ENCODE results near the gene ZNF346.

The ZNF346 gene

GRCh38 chr5:177079606-177080005 is 57.1 kb downstream of the ZNF346 start (continued):
- no peak for TF ChIP-seq BCL6B (tag by site-specific recombination; IDR thresholded peaks at IDR 0.05)
- TF ChIP-seq ZNF548 (tag by site-specific recombination; IDR thresholded peaks at IDR 0.05), result no peak

- no peaks in the 10 kb centered on the region for H3K9me3 ChIP-seq (ENCODE audit: control insufficient read depth, insufficient read depth, low read depth, low read length)
- ChIA-PET POLR2A (interaction anchor here (0.6 kb wide), 1 partner anchor 78 kb away, joined by 3 read pairs; no protein-coding TSS in a partner anchor), CTCF (interaction anchor here (0.6 to 3.2 kb wide), 5 partner anchors 8 to 785 kb away, joined by 3 to 16 read pairs (median 4); no protein-coding TSS in a partner anchor)
- TF ChIP-seq TCF7L2 (IDR thresholded peaks at IDR 0.05; ENCODE audit: borderline replicate concordance, low read depth, low read length) (no peak), ZNF138 (tag by site-specific recombination; IDR thresholded peaks at IDR 0.05; ENCODE audit: borderline replicate concordance) (no peak), SCRT1 (tag by site-specific recombination; IDR thresholded peaks at IDR 0.05; ENCODE audit: borderline replicate concordance) (no peak), FEZF1 (tag by site-specific recombination; IDR thresholded peaks at IDR 0.05) (no peak), ZBTB1 (tag by site-specific recombination; IDR thresholded peaks at IDR 0.05) (no peak), ZNF558 (tag by site-specific recombination; IDR thresholded peaks at IDR 0.05) (no peak), ZNF416 (tag by site-specific recombination; IDR thresholded peaks at IDR 0.05) (no peak), ZNF518A (tag by site-specific recombination; conservative IDR thresholded peaks at IDR 0.05; ENCODE audit: low read depth) (no peak), ZNF623 (tag by site-specific recombination; IDR thresholded peaks at IDR 0.05) (no peak), ZNF48 (tag by site-specific recombination; IDR thresholded peaks at IDR 0.05) (no peak), GLIS1 (tag by site-specific recombination; IDR thresholded peaks at IDR 0.05) (no peak)
- no peaks in the 10 kb centered on the region; a peak in 1 of 3 replicates for H3K36me3 ChIP-seq (ENCODE audit: control insufficient read depth in 2 of 2, insufficient read depth in 1 of 2, low read length in 2 of 2)
- no peak overlapping the region for H3K27ac ChIP-seq (ENCODE audit: extremely low read depth, low read depth, low read length)
- H3K4me1 ChIP-seq (ENCODE audit: control insufficient read depth, insufficient read depth, low read length), result no peaks in the 10 kb centered on the region
- H3K4me3 ChIP-seq (ENCODE audit: low read depth, low read length), result no peak overlapping the region
Measured at GRCh38 chr5:177080265-177080664, 57.8 kb downstream of the ZNF346 start.

- no peaks in the 10 kb centered on the region for H3K9me3 ChIP-seq (ENCODE audit: control insufficient read depth, insufficient read depth, low read depth, low read length)
- H3K4me3 ChIP-seq (ENCODE audit: low read depth, low read length), result no peak overlapping the region
- CTCF ChIA-PET, result interaction anchor here (1.2 kb wide), 1 partner anchor 10 kb away, joined by 7 read pairs; no protein-coding TSS in a partner anchor
- TF ChIP-seq OSR2 (tag by site-specific recombination; IDR thresholded peaks at IDR 0.05) (no peak), SCRT2 (tag by site-specific recombination; IDR thresholded peaks at IDR 0.05) (no peak), ZNF354C (tag by site-specific recombination; IDR thresholded peaks at IDR 0.05; ENCODE audit: borderline replicate concordance, low read depth) (no peak), ZNF211 (tag by site-specific recombination; IDR thresholded peaks at IDR 0.05; ENCODE audit: low read depth) (no peak), SETDB1 (IDR thresholded peaks at IDR 0.05; ENCODE audit: insufficient read length, low read length) (no peak), ZBTB26 (tag by site-specific recombination; optimal IDR thresholded peaks at IDR 0.05) (no peak), ZBTB49 (tag by site-specific recombination; IDR thresholded peaks at IDR 0.05; ENCODE audit: low read depth) (no peak), RBAK (tag by site-specific recombination; IDR thresholded peaks at IDR 0.05) (no peak), ZNF677 (tag by site-specific recombination; IDR thresholded peaks at IDR 0.05) (no peak)
- POLR2A ChIA-PET, result no interaction called here
- H3K4me1 ChIP-seq (ENCODE audit: control insufficient read depth, insufficient read depth, low read length), result no peaks in the 10 kb centered on the region; the same call in 1 of the 2 replicates
- no peak overlapping the region for H3K27ac ChIP-seq (ENCODE audit: extremely low read depth, low read depth, low read length)
- no peaks in the 10 kb centered on the region for H3K36me3 ChIP-seq (ENCODE audit: control insufficient read depth in 2 of 2, insufficient read depth in 1 of 2, low read length in 2 of 2)
Measured at GRCh38 chr5:177081859-177082258, 59.4 kb downstream of the ZNF346 start.

Measured in HEK293 (cell line).